Upper lobe of left lung (tissue), 6 donors: ENCODE measurements around the gene AP3D1. TPM values are rescaled to one million over a fixed set of nuclear protein-coding genes. Genes with fewer than 3 reads are reported as not detected.

Experiments used
- ATAC-seq, 2 donors: fragments of 200-7000 bp; cut with Tn5 transposase; one replicate each; pipeline ENCODE4 v1.9.1; 2022; ENCODE audit warnings: mild to moderate bottlenecking in 2 of 2, moderate library complexity in 2 of 2; ENCODE audit not compliant: low FRiP score in 2 of 2
- DNase-seq, 2 donors: peaks; one replicate each; pipeline ENCODE4 v3.0.0-alpha.2; 2019 to 2020
- H3K27ac ChIP-seq, 4 donors: fragments of 200-600 bp; sonication (generic); one replicate each; pipeline ENCODE4 v1.5.1; 2016 to 2019
- H3K27me3 ChIP-seq, 4 donors: fragments of 200-600 bp; sonication (generic); one replicate each; pipeline ENCODE4 v1.5.1; 2017 to 2019
- H3K36me3 ChIP-seq, 4 donors: fragments of 200-600 bp; sonication (generic); one replicate each; pipeline ENCODE4 v1.5.1; 2016 to 2019
- H3K4me1 ChIP-seq, 4 donors: fragments of 200-600 bp; sonication (generic); one replicate each; pipeline ENCODE4 v1.5.1; 2018 to 2019
- H3K4me3 ChIP-seq, 4 donors: fragments of 200-600 bp; sonication (generic); one replicate each; pipeline ENCODE4 v1.5.1; 2017 to 2019; ENCODE audit warnings: mild to moderate bottlenecking in 2 of 4, moderate library complexity in 1 of 4
- H3K9me3 ChIP-seq, 4 donors: fragments of 200-600 bp; sonication (generic); one replicate each; pipeline ENCODE4 v1.5.1; 2018 to 2019
- CTCF ChIP-seq, 6 experiments: fragments of 450-650 bp in 4 of 6; fragments of 200-600 bp in 2 of 6; sonication (generic) in 2 of 6; IDR thresholded peaks; one replicate each; pipeline ENCODE4 v1.5.1; 2016 to 2019; ENCODE audit warnings: antibody characterized with exemption in 6 of 6
- EP300 ChIP-seq, 4 donors: sonication (generic); formaldehyde crosslinking; IDR thresholded peaks; one replicate each; pipeline ENCODE4 v1.5.1; 2017; ENCODE audit warnings: antibody characterized with exemption in 4 of 4, control low read depth in 2 of 4
- POLR2A ChIP-seq, 4 donors: fragments of 450-650 bp; IDR thresholded peaks; one replicate each; pipeline ENCODE4 v1.5.1; 2016 to 2017; ENCODE audit warnings: antibody characterized with exemption in 4 of 4, mild to moderate bottlenecking in 2 of 4
- POLR2AphosphoS5 ChIP-seq, 2 donors: sonication (generic); formaldehyde crosslinking; IDR thresholded peaks; one replicate each; pipeline ENCODE4 v1.5.1; 2017; ENCODE audit warnings: antibody characterized with exemption in 2 of 2
- WGBS, 2 donors: methylation state at CpG; one replicate each; pipeline ENCODE4 v1.1.5; 2017 to 2018; 5-methylcytosine and 5-hydroxymethylcytosine counted together
- total RNA-seq, 6 donors: library from RNA; depleted of rRNA in 4 of 6; stranded (reverse); fragments of >200 nt in 4 of 6; gene quantifications; one replicate each; pipeline versions ENCODE4 v1.1.0 to v1.2.1, GENCODE V29; 2016 to 2021
- donor health status: DM: no; HTN: no; CAD: no; lungs with moderate emphysema.
- donor health status: DM: no; HTN: yes; CAD: no; lungs with severe emphysema.

Gene AP3D1
- total RNA-seq, 6 donors from 2014 or later = 73.5 to 180 (median 115) TPM

GRCh38 chr19:2188708-2189385, 37.5 kb upstream of the AP3D1 start:
- TF ChIP-seq POLR2A (IDR thresholded peaks at IDR 0.05) (no peak), EP300 (IDR thresholded peaks at IDR 0.05) (no peak), POLR2AphosphoS5 (IDR thresholded peaks at IDR 0.05) (no peak), CTCF (IDR thresholded peaks at IDR 0.05) (no peak)
- peak overlapping the region in 3 of 4 donors; percentile 42 to 85 (median 68) for H3K27ac ChIP-seq
- H3K9me3 ChIP-seq = no peaks in the 10 kb centered on the region
- no peak overlapping the region for H3K4me3 ChIP-seq
- H3K4me1 ChIP-seq = peaks cover 46 to 51% (median 48%) of the 10 kb centered on the region in 4 donors
- 91 to 95% methylated on average over 6 to 16 of the region's 19 CpGs for WGBS, 2 donors
- no peak for ATAC-seq
- no peaks in the 10 kb centered on the region for H3K27me3 ChIP-seq
- H3K36me3 ChIP-seq = peaks cover 0 to 64% (median 48%) of the 10 kb centered on the region in 4 donors
- DNase-seq = peak in 1 of 2 donors; percentile 67

GRCh38 chr19:2187159-2187558, 35.8 kb upstream of the AP3D1 start:
- Histone ChIP-seq H3K27me3 (no peaks in the 10 kb centered on the region), H3K4me3 (no peak overlapping the region), H3K27ac (peak overlapping the region; percentile 68 to 88 (median 81)), H3K9me3 (no peaks in the 10 kb centered on the region), H3K36me3 (peaks cover 0 to 58% (median 38%) of the 10 kb centered on the region in 4 donors), H3K4me1 (peaks cover 46 to 56% (median 51%) of the 10 kb centered on the region in 4 donors)
- TF ChIP-seq CTCF (IDR thresholded peaks at IDR 0.05) (no peak), EP300 (IDR thresholded peaks at IDR 0.05) (no peak), POLR2A (IDR thresholded peaks at IDR 0.05) (no peak)
- WGBS, 2 donors = 63 to 71% methylated on average over 11 to 12 of the region's 13 CpGs
- peak in 1 of 2 donors; percentile 78 for DNase-seq
- ATAC-seq = no peak

GRCh38 chr19:2186071-2186846, 34.9 kb upstream of the AP3D1 start:
- WGBS, 2 donors = 28 to 37% methylated on average over 15 to 28 of the region's 28 CpGs
- DNase-seq (peak; percentile 83), ATAC-seq (peak; percentile 90 to 91)
- H3K4me3 ChIP-seq = peak overlapping the region in 1 of 4 donors; percentile 13
- no peaks in the 10 kb centered on the region for H3K27me3 ChIP-seq
- peaks cover 46 to 57% (median 51%) of the 10 kb centered on the region in 4 donors for H3K4me1 ChIP-seq
- H3K9me3 ChIP-seq = no peaks in the 10 kb centered on the region
- H3K27ac ChIP-seq = peak overlapping the region; percentile 68 to 88 (median 81)
- peak; percentile 28 to 55 for TF ChIP-seq POLR2AphosphoS5 (IDR thresholded peaks at IDR 0.05)
- peak in 1 of 4 donors; percentile 46 for TF ChIP-seq POLR2A (IDR thresholded peaks at IDR 0.05)
- peak in 1 of 6 experiments; percentile 35 for TF ChIP-seq CTCF (IDR thresholded peaks at IDR 0.05)
- peak in 1 of 4 donors; percentile 61 for TF ChIP-seq EP300 (IDR thresholded peaks at IDR 0.05)
- H3K36me3 ChIP-seq = peaks cover 0 to 55% (median 31%) of the 10 kb centered on the region in 4 donors

GRCh38 chr19:2185734-2186070, 34.3 kb upstream of the AP3D1 start:
- Histone ChIP-seq H3K4me1 (peaks cover 46 to 57% (median 51%) of the 10 kb centered on the region in 4 donors), H3K36me3 (peaks cover 0 to 55% (median 32%) of the 10 kb centered on the region in 4 donors), H3K9me3 (no peaks in the 10 kb centered on the region), H3K4me3 (peak overlapping the region in 1 of 4 donors; percentile 13), H3K27me3 (no peaks in the 10 kb centered on the region), H3K27ac (peak overlapping the region; percentile 68 to 88 (median 81))
- ATAC-seq = no peak
- DNase-seq = no peak
- no peak for TF ChIP-seq POLR2AphosphoS5 (IDR thresholded peaks at IDR 0.05)
- TF ChIP-seq CTCF (IDR thresholded peaks at IDR 0.05) = no peak
- no peak for TF ChIP-seq EP300 (IDR thresholded peaks at IDR 0.05)
- TF ChIP-seq POLR2A (IDR thresholded peaks at IDR 0.05) = no peak
- WGBS, 2 donors = 37 to 38% methylated on average over 11 of the region's 11 CpGs
